CD4-positive, alpha-beta T cell treated with Interleukin-4 for 1 hour (primary cell): Measurements from ENCODE around the gene DTYMK.
A peak's percentile ranks its signal among the peaks of the same experiment; 100 is the strongest.

ENCODE experiments used
- DNase-seq, 2 donors: peaks; one replicate each; pipeline ENCODE4 v3.0.0-alpha.2; 2020 to 2022

Gene DTYMK

DNA sequence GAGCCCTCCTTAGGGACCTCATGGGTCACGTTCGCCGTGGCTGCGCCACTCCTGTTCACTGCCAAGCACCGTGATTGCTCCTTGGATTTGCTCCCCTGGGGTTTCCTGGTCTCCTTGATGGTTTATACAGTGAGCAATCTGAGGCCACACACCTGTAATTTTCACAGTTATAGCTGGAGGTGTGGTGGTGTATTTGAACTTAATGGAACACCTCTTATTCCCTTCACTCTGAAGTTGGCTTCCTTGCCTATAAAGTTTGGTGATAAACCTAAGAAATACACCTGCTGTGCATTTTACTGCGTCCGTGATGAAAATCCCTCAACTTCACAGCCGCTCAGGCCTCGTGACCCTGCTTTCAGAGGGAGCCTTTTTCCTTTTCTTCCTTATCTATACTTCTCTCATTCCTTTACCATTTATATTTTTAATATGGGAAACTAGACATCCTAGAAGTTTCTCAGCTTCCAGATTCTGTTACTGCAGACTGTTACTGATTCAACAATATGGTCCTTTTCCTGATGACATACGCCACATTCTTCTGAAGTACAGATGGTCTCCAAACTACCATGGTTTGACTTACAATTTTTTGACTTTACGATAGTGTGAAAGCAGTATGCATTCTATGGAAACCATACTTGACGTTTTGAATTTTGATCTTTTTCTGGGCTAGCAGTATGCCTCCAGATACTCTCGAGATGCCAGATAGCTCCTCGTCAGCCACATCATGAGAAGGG, 40.5 kb downstream of the DTYMK start:
- no peak for DNase-seq

DNA sequence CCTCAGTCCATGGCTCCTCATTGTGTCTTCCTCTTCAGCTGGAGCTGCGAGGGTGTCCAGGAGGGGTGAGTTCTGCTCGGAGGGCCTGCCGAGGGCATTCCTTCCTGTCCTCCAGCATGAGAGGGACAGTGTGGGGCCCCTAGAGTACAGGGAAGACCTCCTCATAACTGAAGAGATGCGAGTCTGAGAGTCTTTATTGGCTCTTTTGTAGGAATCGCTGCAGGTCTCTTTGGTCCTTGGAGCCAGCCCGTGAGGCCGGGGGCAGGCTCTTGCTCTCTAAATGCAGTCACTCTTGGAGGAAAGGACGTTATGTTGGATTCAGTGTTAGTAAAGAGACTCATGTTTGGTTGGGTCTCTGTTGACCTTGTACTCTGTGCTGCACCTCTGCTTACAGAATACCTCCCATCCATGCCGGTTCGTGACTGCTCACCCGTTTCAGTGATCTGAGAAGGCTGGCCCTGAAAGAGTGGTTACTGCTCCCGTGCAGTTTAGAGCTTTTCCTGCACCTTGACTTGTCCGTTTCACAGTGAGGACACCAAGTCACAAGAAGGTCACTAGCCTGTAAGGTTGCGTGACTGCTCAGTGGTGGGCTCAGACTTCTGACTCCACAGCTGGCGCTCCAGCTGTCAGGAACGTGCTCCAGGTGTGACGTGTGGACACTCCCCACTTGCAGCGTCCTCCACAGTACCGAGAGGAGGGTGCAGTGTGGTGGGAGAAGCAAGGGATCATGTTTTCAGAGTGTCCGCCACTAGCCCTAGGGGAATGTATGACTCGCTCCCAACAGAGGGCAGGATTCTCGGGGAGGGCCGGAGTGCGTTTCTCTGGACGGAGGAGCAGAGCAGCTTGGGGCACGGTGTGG, 41.3 kb downstream of the DTYMK start:
- DNase-seq: no peak

- DNase-seq: no peak
These were observed 45.0 kb downstream of the DTYMK start for GRCh38 chr2:241641631-241642030.

GRCh38 chr2:241640165-241640795, 46.3 kb downstream of the DTYMK start:
- no peak for DNase-seq

- no peak for DNase-seq
These were observed 47.2 kb downstream of the DTYMK start for GRCh38 chr2:241639385-241639784.

GRCh38 chr2:241638940-241639339, 47.7 kb downstream of the DTYMK start:
- DNase-seq: no peak

- DNase-seq: peak; percentile 29 to 46
These were observed 48.6 kb downstream of the DTYMK start for GRCh38 chr2:241637795-241638660.

DNA sequence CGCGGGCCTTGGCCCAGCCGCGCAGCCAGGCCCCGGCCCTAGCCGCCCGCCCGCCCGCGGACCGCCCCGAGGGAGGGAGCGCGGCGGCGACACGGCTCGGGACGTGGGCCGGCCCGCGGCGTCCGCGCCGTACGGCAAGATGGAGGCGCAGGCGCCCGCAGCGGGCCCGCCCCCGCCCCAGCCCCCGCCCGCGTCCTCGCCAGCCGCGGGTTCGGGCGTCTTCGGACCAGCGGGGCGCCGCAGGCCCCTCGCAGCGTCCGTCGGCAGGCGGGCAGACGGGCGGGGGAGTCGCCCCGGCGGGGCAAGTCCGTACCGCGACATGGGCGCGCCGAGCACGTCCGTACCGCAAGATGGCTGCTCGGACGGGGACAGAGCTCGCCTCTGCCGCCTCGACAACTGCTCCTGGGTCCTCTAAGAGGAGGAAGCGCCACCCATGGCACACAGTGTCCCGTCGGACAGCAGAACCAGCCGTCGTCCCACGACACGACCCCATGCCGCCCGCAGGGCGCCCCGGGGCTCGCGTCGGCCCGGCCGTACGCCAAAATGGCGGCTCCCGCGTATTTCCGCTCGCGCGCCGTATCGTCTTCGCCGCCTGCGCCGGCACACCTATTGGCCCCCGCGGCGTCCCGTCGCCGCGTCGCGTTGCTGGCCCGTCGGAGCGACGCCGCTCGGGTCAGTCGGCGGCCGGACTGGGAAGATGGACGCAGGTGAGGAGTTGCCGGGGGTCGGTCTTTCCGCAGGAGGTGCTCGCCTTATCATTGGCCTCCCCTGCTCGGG, 49.4 kb downstream of the DTYMK start, which contains the start of the genes ATG4B and THAP4:
TSS of gene ATG4B (plus strand) at position 676 of the 777 bp plus-strand sequence. CDS start at position 698, 22 bp downstream.
TSS of gene THAP4 (minus strand) at position 141 of the 777 bp plus-strand sequence. CDS start 141 bp downstream, outside the sequence.
- peak; percentile 68 to 78 for DNase-seq

DNA sequence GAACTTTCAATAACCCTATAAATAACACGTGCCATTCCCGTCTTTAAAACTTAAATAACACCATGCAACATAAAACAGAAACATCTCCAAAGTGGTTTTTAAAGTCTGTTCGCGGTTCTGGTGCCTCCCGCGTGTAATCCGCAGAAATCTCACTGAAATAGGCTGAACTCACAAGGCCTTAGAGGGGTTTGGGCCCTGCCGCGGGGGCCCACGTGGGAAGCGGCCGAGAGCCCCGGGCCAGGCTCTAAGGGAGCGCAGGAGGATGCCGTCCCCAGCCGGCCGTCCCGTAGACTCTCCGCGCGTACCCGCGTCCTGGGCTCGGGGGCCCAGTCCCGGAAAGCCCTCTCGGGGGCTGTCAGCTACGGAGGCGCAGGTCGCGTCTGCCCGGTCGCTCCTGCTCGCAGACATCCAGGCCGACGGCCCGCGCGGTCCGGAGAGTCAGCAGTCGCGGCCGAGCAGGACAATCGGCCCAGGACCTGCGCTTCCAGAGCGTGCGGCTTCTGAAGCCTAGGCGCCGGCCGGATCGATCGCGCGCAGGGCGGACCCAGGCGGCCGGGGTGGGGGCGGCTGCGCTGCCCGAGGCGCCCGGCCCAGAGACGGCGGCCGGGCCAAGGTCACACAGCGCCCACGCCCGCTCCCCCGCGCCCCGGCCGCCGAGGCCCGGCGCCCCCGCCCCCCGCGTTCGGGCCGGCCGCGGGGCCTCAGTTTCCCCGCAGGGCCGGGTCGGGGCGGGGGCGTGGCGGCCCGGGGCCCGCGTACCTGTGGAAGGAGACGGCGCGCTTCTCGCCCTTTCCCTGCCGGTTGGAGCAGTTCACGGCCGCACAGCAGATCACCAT, 50.2 kb downstream of the DTYMK start:
- peak in 1 of 2 donors; percentile 32 for DNase-seq

DNA sequence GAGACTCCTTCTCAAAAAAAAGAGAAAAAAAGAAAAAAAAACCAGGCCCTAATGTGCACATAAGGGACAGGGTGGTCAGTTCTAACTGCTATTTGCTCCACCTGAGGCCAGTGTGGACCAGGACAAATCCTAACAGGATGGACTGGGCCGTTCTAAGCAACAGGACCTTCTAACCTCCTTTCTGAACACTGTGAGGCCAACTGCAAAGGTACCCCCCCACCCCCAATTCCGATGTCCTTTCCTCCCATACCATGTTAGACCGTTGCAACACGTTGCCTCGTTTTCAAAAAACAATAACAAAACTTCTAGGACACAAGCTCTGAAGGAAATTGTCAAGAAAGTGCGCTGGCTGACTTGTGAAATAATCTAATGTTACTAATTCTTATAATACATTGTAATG, 50.9 kb downstream of the DTYMK start:
- DNase-seq: no peak

GRCh38 chr2:241633561-241633960, 53.1 kb downstream of the DTYMK start:
- no peak for DNase-seq

DNA sequence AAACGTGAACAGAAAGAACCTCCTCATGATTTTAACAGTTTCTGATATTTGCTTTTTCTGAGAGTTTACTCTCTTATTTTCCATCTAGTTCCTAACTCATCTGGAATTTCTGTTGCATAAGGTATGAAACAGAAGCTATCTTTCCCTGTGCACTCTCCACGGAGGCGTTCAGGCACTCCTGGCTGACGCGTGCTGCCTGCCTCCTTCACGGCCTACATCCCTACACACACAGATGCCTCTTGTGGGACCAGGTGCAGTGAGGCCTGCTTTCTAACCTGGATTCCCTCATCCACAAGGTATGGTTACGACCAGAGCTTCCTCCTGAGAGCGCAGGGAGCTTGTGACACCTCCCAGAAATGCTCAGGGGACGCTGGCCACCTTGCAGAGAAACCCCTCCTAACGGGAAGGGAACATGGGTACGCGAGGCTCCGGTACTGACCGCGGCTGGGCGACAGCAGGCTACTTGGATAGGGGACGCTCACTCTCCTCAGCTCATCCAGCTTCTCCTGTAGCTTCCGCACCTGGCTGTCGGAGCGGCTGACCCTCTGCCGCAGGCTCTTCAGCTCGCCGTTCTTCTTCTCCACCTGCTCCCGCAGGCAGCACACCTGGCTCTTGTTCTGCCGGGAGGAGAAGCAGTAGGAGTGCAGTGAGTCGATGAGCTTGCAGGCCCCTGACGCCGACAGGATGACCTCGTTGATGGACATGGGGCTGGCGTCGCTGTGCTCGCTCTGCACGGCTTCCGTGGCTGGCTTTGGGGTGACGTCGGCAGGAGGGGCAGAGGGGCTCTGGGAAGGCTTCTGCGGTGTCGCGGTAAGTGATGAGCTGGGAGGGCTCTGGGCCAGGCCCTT, 53.9 kb downstream of the DTYMK start:
- no peak for DNase-seq

- DNase-seq: no peak
These were observed 56.7 kb downstream of the DTYMK start for GRCh38 chr2:241629762-241630435.

DNA sequence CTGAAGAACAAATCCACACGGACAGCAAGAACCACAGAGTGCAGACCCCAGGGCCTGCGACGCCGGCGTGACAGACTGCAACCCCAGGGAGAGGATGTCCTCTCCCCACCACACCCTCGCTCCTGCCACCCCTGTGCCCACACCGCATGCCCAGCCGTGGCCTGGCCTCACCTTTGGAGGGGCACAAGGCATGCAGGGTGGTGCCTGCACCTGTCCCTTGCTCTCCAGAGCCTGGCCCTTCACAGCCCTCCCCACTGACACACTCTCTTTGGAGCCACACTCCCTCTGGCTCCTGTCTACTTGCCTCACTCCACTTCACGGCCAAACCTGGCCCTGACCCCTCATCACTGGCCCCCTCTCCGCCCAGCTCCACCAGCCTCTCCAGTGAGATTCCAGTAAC, 58.9 kb downstream of the DTYMK start:
- no peak for DNase-seq
